Occipital lobe (tissue), 2 donors: ENCODE results near the gene H6PD. TPM values are rescaled to one million over a fixed set of nuclear protein-coding genes. Genes with fewer than 3 reads are reported as not detected.

Experiments used
- DNase-seq: peaks from one replicate; lab custom pipeline; 2025; lab: John Stamatoyannopoulos, UW
- total RNA-seq: library from RNA; depleted of rRNA; stranded (reverse); fragments of >200 nt; gene quantifications from one replicate; pipeline ENCODE4 v1.2.3, GENCODE V29; 2014

H6PD gene
- total RNA-seq, 1 donor from 2014 or later: 6.2 TPM

- DNase-seq: no peak
These were observed 5.2 kb downstream of the H6PD start for GRCh38 chr1:9239622-9240401.

GRCh38 chr1:9240914-9241820 lies 6.6 kb downstream of the H6PD start:
- no peak for DNase-seq

DNA sequence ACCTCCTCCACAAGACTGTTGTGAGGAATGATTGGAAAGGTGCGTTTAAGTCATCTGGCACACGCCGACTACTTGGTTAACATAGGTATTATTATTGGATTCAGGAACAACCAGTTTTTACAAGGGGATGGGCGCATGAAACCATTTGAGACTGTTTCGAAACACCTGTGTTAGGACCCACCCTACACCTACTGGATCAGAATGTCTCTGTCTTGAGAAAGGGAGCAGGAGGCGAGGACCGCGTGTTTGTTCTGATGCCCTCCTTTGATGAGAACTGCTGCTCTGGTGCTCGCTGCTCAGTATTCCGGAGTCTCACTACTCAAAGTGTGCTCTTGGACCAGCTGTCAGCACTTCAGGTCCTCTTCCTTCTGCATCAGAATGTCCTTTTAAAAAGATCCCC lies 7.3 kb downstream of the H6PD start:
- DNase-seq: no peak

DNA sequence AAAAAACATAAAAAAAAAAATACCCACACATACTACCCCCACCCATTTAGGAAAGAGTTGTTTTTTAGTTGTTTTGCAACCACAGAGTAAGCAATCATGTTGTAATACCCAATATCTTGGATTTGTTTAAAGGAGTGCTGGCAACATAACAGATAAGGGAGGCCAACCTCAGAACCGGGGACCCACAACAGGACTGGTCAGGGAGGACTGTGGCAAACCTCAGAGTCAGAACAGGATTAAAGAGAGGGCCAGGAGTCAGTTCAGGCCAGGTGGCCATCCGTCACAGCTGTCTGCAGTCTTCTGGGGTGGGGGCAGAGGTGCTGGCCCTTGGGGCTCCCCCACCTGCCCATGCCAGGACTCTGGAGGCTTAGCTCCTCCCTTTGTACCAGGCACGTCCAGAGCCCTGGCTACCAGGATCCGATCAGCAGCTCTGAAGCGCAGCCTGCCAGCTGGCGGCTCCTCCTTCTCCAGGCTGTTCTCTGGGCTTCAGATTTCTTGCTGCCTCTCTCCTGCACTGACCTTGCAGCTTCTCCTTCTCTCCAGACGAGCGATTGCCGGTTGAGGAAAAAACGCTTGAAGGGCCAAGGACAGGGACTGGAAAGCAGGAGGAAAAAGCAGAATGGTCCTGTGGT lies 7.9 kb downstream of the H6PD start:
- peak; percentile 56 for DNase-seq

DNA sequence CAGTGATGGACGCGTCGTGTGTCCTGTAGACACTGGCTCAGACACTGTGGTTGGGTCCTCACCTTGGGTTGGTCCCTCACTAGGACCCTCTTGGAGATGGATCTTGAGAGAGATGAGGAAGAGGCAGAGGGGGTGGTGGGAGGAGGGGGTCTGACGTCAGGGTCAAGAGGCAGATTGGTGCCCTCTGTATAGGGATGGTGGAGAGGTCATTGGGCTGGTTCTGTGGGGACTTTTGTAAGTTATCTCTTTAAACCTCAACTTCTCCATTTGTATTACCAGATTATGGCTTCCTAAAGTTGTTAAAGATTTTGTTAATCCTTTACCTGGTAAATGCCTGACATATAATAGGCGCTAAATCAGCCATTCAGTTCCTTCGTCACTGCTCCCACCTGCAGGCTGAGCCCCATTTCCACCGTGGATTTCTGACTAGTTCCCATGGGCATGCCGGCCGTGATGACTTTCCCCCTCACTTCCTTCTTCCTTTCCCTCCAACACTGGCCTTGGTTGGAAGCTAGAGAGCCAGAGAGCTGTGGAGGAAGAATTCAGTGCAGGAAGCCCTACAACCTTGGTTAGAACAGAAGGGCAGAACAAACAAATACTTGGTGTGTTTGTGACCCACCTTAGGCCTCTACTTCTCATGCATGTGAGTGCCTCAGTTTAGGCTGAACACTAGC lies 8.6 kb downstream of the H6PD start:
- DNase-seq: no peak

GRCh38 chr1:9244501-9245229 lies 10.1 kb downstream of the H6PD start:
- no peak for DNase-seq

DNA sequence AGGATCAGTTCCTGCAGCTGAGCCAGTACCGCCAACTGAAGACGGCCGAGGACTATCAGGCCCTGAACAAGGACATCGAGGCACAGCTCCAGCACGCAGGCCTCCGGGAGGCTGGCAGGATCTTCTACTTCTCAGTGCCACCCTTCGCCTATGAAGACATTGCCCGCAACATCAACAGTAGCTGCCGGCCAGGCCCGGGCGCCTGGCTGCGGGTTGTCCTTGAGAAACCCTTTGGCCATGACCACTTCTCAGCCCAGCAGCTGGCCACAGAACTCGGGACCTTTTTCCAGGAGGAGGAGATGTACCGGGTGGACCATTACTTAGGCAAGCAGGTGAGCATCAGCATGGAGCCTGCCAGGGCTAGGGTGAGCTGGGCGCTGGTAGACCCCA lies 10.7 kb downstream of the H6PD start:
- no peak for DNase-seq

GRCh38 chr1:9245661-9246060 lies 11.1 kb downstream of the H6PD start:
- no peak for DNase-seq

- no peak for DNase-seq
These were observed 11.6 kb downstream of the H6PD start for GRCh38 chr1:9246215-9246614.

DNA sequence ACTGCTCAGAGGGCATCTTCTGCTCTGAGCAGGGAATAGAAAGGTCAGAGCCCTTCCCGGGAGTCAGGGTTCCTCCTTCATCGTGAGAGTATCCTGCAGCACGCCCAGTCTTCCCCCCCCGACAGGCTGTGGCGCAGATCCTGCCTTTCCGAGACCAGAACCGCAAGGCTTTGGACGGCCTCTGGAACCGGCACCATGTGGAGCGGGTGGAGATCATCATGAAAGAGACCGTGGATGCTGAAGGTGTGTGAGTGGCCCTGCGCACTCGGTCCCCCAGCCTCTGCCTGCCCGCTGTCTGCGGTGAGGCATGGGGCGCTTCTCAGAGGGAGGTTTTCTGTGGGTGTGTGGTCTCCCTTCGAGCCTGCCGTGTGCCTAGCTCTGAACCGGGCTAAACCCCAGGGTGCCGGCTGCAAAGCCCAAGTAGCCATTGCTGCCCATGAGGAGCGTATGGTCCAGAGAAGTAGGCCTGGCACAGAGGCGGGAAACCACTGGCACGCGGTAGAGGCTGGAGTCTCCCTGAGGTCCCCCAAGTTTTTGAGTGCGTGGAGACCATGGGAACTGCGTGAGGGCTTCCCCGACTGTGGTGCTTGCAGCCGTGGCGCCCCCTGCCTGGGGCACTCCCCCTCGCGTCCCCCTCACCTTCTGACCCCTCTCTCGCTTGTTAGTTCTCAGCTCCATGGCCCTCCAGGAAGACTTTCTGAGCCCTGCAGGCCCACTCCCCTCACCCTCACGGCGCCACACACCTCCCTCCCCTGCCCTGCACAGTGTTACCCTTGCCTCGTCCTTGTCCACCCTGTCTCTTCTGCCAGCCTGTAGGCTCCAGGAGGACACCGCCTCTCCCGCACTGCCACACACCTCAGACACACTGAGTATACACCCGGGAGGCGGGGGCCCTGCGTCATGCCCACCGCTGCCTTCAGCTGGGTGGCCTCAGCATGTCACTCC lies 12.5 kb downstream of the H6PD start:
- no peak for DNase-seq

GRCh38 chr1:9247894-9248293 lies 13.3 kb downstream of the H6PD start:
- DNase-seq: peak; percentile 27

DNA sequence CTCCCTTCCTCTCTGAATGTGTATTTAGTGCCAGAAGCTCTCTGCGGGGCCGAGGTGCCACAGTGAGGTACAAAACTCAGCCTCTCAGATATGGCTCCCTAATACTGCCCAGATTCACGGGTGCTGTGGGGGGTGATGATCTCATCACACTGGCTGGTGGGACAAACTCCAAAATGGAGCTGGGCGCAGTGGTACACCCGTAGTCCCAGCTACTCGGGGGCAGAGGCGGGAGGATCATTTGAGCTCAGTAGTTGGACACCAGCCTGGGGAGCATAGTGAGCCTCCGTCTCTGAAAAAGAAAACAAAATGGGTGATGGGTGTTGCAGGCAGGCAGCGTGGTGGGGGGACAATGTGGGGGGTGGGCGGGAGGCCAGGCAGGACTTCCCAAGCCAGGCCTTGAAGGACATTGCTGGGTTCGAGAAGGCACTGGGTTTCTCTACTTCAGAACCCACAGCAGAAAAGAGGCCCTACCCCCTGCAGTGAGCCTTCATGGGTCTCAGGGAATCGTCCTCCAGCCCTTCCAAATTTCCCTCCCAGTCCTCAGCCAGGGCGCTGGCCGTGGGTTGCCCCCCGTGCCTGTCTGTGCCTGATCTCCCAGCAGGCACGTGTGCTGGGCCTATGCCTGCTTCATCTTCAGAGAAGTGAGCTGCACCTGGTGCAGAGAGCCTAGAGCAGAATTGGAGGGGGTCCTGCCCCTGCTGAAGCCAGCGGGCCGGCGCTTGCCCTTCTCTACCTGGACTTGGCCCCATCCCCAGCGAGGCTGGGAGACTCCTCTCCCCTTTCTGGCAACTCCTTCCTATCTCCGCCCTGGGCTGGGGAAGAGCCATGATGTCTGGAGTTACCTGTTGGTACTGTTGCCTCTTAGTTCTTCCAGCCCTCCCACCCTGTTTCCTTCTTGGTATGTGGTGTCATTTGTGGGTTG lies 14.0 kb downstream of the H6PD start:
- no peak for DNase-seq

GRCh38 chr1:9249263-9249533 lies 14.6 kb downstream of the H6PD start:
- no peak for DNase-seq

GRCh38 chr1:9249534-9250410 lies 15.2 kb downstream of the H6PD start:
- DNase-seq: peak; percentile 34

DNA sequence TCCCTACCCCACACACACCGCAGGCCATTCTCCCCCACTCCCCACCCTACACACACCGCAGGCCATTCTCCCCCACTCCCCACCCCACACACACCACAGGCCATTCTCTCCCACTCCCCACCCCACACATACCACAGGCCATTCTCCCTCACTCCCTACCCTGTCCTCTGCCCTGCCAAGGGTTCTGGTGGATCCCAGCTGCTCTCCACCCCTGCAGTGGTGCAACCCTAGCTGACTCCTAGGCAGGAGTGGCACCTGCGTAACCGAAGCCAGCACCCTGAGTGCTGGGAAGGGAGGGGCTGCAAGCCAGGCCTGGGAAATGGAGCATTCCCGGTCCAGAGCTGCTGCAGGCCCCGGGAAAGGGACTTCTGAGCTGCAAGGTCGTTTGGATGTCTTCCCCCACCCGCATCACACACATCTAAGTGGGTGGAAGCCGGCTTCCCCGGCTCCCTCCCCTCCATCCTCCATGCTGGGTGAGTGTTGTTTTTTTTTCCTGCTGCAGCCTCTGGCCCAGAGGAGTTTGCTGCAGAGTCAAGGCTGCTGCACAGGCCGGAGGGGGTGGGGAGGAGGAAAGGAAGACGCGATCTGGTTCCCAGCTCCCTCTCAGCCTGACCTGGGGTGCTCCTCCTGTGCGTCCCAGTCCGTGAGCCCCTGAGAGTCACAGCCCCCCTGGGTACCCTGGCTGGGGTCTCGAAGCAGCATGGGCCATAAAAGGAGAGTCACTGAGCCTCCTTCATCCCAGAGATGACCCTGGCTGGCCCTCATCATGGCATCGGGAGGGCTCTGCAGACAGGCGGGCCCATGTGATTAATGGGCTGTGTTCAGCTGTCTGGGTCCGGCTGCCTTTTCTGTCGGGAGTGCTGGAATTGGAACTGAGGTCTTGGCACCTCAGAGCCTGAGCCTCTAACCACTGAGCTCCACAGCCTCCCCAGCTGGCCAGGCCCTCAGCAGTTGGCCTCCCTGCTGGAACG lies 16.1 kb downstream of the H6PD start:
- no peak for DNase-seq

- DNase-seq: no peak
These were observed 16.9 kb downstream of the H6PD start for GRCh38 chr1:9251501-9251900.

DNA sequence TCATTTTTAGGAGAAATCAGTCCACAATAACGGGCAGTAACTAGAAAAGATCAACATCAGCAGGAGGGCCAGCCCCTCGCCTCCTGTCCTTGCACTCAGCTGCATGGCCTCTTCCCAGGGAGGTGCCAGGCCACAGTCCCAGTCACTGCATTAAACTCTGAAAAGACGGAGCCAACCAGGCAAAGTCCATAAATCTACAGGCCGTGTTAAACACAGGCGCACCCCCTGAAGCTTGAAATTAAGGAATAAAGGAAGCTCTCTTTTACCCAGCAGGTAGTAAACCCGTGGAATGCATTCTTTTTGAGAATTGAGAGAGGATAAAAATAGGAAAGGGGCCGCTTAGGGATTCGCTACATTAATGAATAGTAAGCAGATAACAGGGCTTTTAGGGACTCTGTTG lies 18.4 kb downstream of the H6PD start:
- no peak for DNase-seq
